Thymus (tissue), 11 donors: ENCODE data around the gene ETV3. TPM values are rescaled to one million over a fixed set of nuclear protein-coding genes. Genes with fewer than 3 reads are reported as not detected.
A peak's percentile ranks its signal among the peaks of the same experiment; 100 is the strongest.

Source experiments
- DNase-seq, 9 donors: peaks; one replicate each; pipeline ENCODE4 v3.0.0-alpha.2; 2013; ENCODE audit warnings: low spot score in 9 of 9, low read depth in 6 of 9, missing footprints in 1 of 9
- H3K27ac ChIP-seq, 2 donors: one replicate each; pipeline ENCODE4 v1.5.1; 2013; ENCODE audit warnings: control low read depth in 1 of 2, low read depth in 1 of 2, low read length in 1 of 2, mild to moderate bottlenecking in 1 of 2, moderate library complexity in 1 of 2
- H3K27me3 ChIP-seq, 2 donors: one replicate each; pipeline ENCODE4 v1.5.1; 2013; ENCODE audit warnings: low read length in 1 of 2; ENCODE audit not compliant: control insufficient read depth in 2 of 2, insufficient read depth in 1 of 2
- H3K36me3 ChIP-seq, 2 donors: one replicate each; pipeline ENCODE4 v1.5.1; 2013; ENCODE audit warnings: low read length in 1 of 2, mild to moderate bottlenecking in 1 of 2, moderate library complexity in 1 of 2; ENCODE audit not compliant: control insufficient read depth in 2 of 2, insufficient read depth in 2 of 2
- H3K4me1 ChIP-seq, 2 donors: one replicate each; pipeline ENCODE4 v1.5.1; 2013; ENCODE audit warnings: low read length in 2 of 2; ENCODE audit not compliant: control insufficient read depth in 2 of 2, insufficient read depth in 2 of 2
- H3K4me3 ChIP-seq, 2 donors: one replicate each; pipeline ENCODE4 v1.5.1; 2013; ENCODE audit warnings: low read length in 2 of 2, control low read depth in 1 of 2, mild to moderate bottlenecking in 1 of 2
- H3K9me3 ChIP-seq, 2 donors: one replicate each; pipeline ENCODE4 v1.5.1; 2013; ENCODE audit warnings: low read length in 1 of 2, mild to moderate bottlenecking in 1 of 2; ENCODE audit not compliant: control insufficient read depth in 2 of 2, insufficient read depth in 1 of 2
- WGBS: extraction: QIAGEN DNeasy Blood & Tissue Kit; methylation state at CpG from one replicate; pipeline ENCODE4 v1.1.7; 2013; 5-methylcytosine and 5-hydroxymethylcytosine counted together
- polyA plus RNA-seq: library from polyadenylated mRNA; stranded (reverse); fragments of 200-250 nt; gene quantifications from one replicate; pipeline ENCODE4 v1.2.3, GENCODE V29; 2013
- total RNA-seq: library from RNA; stranded (reverse); fragments of 120-200 nt; gene quantifications from one replicate; pipeline ENCODE4 v1.2.4, GENCODE V29; 2013
- donor health status: healthy.

ETV3 gene
- total and polyA plus RNA-seq, 2 donors = 10.6 to 14.3 TPM

DNA sequence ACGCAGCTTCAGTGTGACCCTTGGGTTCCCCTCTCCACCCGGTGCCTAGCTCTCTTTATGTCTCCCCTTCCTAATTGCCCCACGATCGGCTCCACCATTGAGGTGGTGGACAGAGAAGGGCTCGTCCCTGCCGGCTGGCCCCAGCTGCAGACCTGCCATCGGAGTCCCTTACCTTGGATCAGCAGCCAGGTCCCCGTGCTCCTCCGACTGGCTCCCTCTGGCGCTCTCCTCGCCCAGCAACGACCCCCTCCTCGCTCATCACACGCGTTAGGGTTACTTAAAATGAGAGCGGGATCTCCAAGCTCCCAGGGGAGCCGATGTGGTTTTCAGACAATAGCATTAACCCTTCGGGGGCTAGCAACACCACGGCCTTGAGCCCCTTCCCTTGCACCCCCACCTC, 30.5 kb downstream of the ETV3 start:
- Histone ChIP-seq H3K4me1 (peaks cover 0 to 3% of the 10 kb centered on the region in 2 donors), H3K27me3 (peaks cover 0 to 70% of the 10 kb centered on the region in 2 donors), H3K27ac (no peak overlapping the region), H3K36me3 (no peaks in the 10 kb centered on the region), H3K9me3 (no peaks in the 10 kb centered on the region), H3K4me3 (no peak overlapping the region)
- WGBS = 74% methylated on average over 19 of the region's 19 CpGs
- no peak for DNase-seq

DNA sequence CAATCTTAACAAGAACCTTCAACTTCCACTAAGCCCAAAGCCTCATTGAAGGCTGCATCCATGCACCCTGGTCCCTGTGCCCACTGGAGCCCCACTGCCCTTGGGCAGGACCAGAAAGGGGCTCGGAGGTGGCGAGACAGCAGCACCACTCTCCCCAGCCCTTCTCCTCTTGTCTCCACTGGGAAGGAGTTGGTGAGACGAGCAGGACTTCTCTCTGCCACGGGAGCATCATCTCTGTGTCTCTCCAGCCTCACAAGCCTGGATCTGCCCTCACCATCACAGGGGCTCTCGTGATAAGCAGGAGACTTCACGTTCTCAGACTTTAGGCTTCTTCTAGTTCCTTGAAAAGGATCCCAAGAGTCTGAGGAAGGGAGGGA, 31.4 kb downstream of the ETV3 start:
- no peak overlapping the region for H3K27ac ChIP-seq
- no peaks in the 10 kb centered on the region for H3K9me3 ChIP-seq
- no peak for DNase-seq
- peaks cover 0 to 3% of the 10 kb centered on the region in 2 donors for H3K4me1 ChIP-seq
- peaks cover 0 to 70% of the 10 kb centered on the region in 2 donors for H3K27me3 ChIP-seq
- 89% methylated on average over 6 of the region's 6 CpGs for WGBS
- H3K4me3 ChIP-seq = no peak overlapping the region
- no peaks in the 10 kb centered on the region for H3K36me3 ChIP-seq

DNA sequence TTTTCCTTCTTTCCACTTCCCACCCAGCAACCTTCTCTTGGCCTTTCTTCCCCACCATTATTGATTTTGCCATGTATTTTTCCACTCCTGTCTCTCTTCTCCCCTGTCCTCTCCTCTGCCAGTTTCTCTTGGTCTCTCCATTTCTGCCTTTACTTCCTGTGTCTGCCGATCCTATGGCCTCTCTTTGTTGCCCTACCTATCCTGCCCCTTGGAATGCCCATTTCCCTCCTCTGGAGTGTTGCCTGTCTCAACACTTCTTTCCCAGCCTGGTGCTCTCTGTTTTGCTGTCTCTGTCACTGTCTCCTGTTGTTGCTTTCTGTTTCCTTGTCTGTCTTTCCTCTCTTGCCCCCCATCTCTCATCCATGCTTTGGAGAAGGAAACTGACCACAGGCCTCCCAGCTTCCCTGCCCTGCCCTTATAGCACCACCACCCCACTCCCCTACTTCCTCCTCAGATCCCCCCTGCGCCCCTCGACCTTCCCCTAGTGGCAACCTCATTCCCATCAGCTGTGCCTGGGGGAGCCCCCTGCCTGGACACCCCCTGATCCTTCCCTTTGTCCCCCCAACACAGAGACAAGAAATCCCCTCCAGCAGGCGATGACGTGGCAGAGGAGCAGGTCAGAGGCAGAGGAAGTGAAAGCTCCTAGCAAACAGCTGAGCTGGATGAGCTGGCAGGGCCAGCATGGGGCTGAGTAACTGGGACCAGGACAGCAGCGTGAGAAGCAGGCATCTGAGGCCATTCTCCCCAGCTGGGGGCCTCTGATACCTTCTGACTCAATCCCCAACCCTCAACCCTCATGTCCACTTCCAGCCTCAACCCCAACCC, 32.0 kb downstream of the ETV3 start:
- H3K4me3 ChIP-seq = no peak overlapping the region
- H3K4me1 ChIP-seq = peaks cover 0 to 3% of the 10 kb centered on the region in 2 donors
- peaks cover 0 to 64% of the 10 kb centered on the region in 2 donors for H3K27me3 ChIP-seq
- no peaks in the 10 kb centered on the region for H3K9me3 ChIP-seq
- DNase-seq = peak in 1 of 9 donors; percentile 18
- 53% methylated on average over 6 of the region's 6 CpGs for WGBS
- no peak overlapping the region for H3K27ac ChIP-seq
- no peaks in the 10 kb centered on the region for H3K36me3 ChIP-seq

DNA sequence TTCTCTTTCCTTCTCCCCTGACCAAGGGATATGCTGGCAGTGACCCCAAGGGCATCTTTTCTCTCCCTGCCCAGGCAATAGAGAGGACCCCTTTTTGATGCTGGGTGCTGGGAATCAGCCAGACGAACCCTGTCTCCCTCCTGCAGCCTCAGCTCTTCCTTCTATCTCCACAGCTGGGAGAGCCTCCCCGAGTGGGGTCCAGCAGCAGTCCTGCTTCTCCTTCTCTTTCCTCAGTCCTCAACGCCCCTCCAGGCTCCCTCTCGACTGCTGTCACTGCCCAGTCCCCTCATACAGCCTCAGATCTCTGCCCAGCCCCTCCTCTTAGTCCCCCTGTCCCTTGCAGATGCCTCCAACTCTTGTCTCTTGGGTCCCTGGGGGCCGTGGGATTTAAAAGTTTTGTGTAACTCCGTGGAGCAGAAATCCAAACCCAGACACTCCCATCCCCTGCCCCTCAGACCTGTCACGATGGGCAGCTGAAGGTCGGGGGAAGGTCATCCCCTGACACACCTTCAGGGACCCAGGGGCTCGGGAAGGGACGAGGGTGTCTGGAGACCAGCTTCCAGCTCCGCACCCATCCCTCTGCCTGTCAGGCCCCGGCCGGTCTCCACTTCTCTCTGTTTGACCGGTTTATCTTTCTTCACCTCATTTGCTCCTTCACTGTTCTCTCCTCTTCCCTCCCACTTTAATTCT, 32.8 kb downstream of the ETV3 start:
- peaks cover 0 to 58% of the 10 kb centered on the region in 2 donors for H3K27me3 ChIP-seq
- no peaks in the 10 kb centered on the region for H3K9me3 ChIP-seq
- H3K4me3 ChIP-seq = no peak overlapping the region
- no peak for DNase-seq
- WGBS = 92% methylated on average over 14 of the region's 14 CpGs
- no peak overlapping the region for H3K27ac ChIP-seq
- peaks cover 0 to 3% of the 10 kb centered on the region in 2 donors for H3K4me1 ChIP-seq
- H3K36me3 ChIP-seq = no peaks in the 10 kb centered on the region

DNA sequence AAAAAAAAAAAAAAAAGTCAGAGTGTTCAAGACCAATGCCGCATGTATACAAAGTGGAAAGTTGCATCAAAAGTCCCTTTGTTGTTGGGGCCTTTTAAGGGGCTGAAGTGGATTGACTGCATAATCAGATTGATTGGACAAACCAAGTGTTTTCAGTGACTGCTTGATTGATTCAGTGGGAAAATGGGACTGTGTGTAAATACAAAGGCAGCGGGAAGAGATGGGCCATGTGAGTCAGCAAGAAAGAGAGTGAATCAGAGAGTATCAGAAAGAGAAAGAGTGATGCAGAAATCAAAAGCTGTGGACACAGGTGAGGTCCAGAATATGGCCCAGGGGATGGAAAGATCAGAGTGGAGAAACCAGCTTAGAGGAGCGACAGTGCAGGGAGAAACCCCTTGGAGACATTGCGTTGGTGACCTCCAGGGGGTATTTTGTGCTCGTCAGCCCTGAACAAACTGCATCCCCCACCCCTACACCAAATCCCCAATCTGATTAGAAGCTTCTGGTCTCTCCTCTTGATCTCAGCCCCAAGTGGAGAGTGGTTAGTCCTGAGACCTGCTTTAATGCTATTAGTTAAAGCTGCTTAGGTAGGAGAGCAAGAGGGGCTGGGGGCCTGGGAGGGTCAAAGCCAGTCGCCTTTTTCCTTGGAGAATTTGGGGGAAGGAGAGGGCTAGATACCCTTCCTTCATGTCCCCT, 33.4 kb downstream of the ETV3 start:
- no peak overlapping the region for H3K27ac ChIP-seq
- no peaks in the 10 kb centered on the region for H3K36me3 ChIP-seq
- no peak overlapping the region for H3K4me3 ChIP-seq
- no peaks in the 10 kb centered on the region for H3K9me3 ChIP-seq
- H3K4me1 ChIP-seq = peaks cover 0 to 3% of the 10 kb centered on the region in 2 donors
- no peak for DNase-seq
- 98% methylated on average over 6 of the region's 6 CpGs for WGBS
- peaks cover 0 to 55% of the 10 kb centered on the region in 2 donors for H3K27me3 ChIP-seq

DNA sequence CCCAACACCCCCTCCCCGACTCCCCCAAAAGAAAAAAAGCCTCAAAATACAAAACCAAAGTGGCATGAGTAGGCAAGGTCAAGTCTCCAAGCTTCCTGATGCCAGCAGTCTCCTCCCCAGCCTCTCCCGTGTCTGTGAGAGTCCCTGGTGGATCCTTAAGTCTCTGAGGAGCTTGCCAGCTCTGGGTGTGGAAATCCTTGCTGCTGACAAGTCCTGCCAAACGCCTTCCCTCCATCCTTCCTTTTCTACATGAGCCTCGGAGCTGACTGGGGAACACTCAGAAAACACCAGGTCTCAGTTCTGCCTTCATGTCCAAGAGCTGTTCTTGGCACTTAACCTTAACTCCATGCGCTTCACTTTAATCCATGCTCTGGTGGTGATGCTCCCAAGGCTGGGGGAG, 34.9 kb downstream of the ETV3 start:
- no peak overlapping the region for H3K27ac ChIP-seq
- WGBS = 87% methylated on average over 5 of the region's 5 CpGs
- no peaks in the 10 kb centered on the region for H3K9me3 ChIP-seq
- no peak overlapping the region for H3K4me3 ChIP-seq
- H3K36me3 ChIP-seq = no peaks in the 10 kb centered on the region
- DNase-seq = no peak
- H3K27me3 ChIP-seq = peaks cover 0 to 46% of the 10 kb centered on the region in 2 donors
- peaks cover 0 to 3% of the 10 kb centered on the region in 2 donors for H3K4me1 ChIP-seq

DNA sequence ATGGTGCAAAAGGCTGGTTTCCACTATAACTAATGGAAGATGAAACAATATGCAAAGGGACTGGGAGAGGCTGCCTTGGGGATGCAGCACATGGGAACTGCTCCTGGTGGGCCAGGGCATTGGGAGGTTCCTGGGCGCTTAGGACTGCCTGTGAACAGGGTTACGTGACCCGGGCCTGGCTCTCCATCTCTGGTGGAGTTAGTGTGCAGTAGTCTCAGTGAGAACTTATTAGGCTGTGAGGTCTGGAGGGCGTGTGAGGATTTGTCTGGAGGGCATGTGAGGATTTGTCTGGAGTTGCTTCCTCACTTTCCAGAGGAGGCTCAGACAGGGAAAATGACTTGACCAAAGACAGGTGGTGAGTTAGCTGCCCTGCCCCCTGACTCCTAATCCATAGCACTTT, 37.0 kb downstream of the ETV3 start:
- Histone ChIP-seq H3K27me3 (peaks cover 0 to 25% of the 10 kb centered on the region in 2 donors), H3K27ac (no peak overlapping the region), H3K4me1 (no peaks in the 10 kb centered on the region), H3K9me3 (no peaks in the 10 kb centered on the region), H3K36me3 (no peaks in the 10 kb centered on the region), H3K4me3 (no peak overlapping the region)
- DNase-seq = no peak
- 94% methylated on average over 4 of the region's 4 CpGs for WGBS

DNA sequence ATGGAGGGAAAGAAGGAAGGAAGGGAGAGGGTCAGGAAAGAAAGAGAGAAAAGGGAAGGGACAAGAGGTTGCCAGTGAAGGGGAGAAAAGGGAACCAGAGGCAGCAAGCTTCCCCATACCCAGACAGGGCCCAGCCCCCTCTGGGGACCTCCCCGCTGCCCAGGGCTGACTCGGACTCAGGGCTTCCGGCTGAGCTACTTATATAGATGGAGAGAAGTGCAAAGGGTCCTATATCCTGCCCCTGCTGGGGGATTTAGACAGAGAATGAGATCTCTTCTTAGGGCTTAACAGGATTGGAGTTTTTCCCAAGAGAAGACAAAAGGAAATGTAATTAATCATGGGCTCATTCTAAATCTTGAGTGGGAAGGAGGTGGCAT, 38.6 kb downstream of the ETV3 start, which contains the start of gene ETV3L:
TSS of gene ETV3L (minus strand) at position 176 of the 377 bp plus-strand sequence. CDS start 285 bp downstream, outside the sequence.
- Histone ChIP-seq H3K4me1 (no peaks in the 10 kb centered on the region), H3K27ac (no peak within 1 kb of the TSS), H3K9me3 (no peaks in the 10 kb centered on the region), H3K27me3 (peaks cover 0 to 12% of the 10 kb centered on the region in 2 donors), H3K36me3 (no peaks in the 10 kb centered on the region), H3K4me3 (no peak within 1 kb of the TSS)
- 52% methylated on average over 3 of the region's 3 CpGs for WGBS
- DNase-seq = no peak
